Epidermal melanocyte (primary cell): ENCODE data around the gene RMDN2.

Source experiments
- DNase-seq: peaks from one replicate; pipeline ENCODE4 v3.0.0; 2011; ENCODE audit warnings: low spot score; ENCODE audit not compliant: insufficient read length

Gene RMDN2

GRCh38 chr2:38037757-38038621, 112.9 kb downstream of the RMDN2 start:
- DNase-seq = no peak

- no peak for DNase-seq
Observed at GRCh38 chr2:38038682-38039081, 113.6 kb downstream of the RMDN2 start.

- DNase-seq = no peak
Observed at GRCh38 chr2:38039121-38039910, 114.2 kb downstream of the RMDN2 start.

- no peak for DNase-seq
Observed at GRCh38 chr2:38045811-38046210, 120.7 kb downstream of the RMDN2 start.

GRCh38 chr2:38056216-38056615, 131.1 kb downstream of the RMDN2 start:
- no peak for DNase-seq

GRCh38 chr2:38057651-38058410, 132.7 kb downstream of the RMDN2 start:
- DNase-seq = no peak

GRCh38 chr2:38060236-38061018, 135.3 kb downstream of the RMDN2 start:
- DNase-seq = no peak

GRCh38 chr2:38064801-38065501, 139.9 kb downstream of the RMDN2 start:
- no peak for DNase-seq

- no peak for DNase-seq
Observed at GRCh38 chr2:38065502-38066135, 140.5 kb downstream of the RMDN2 start.

GRCh38 chr2:38066421-38067115, 141.5 kb downstream of the RMDN2 start:
- DNase-seq = no peak
